OCI-LY3 (cell line): Measurements from ENCODE around the gene TNP1.

Experiments
- H2AFZ ChIP-seq: fragments of 200-600, 300-600 bp; shearing (Covaris generic); 2 replicates; pipeline ENCODE4 v1.6.0; 2014; ENCODE audit warnings: antibody characterized with exemption, low read depth, low read length
- H3K27ac ChIP-seq: fragments of 200-600, 300-600 bp; sonication (generic); 2 replicates; pipeline ENCODE4 v1.5.1; 2014; ENCODE audit warnings: mild to moderate bottlenecking, low read length, moderate library complexity, mixed read lengths
- H3K27me3 ChIP-seq: fragments of 200-600, 300-600 bp; sonication (generic); 2 replicates; pipeline ENCODE4 v1.6.1; 2014; ENCODE audit warnings: low read depth, low read length, mixed read lengths
- H3K36me3 ChIP-seq: fragments of 200-600, 300-600 bp; sonication (generic); replicated peaks from 2 replicates; pipeline ENCODE3; 2014; ENCODE audit warnings: low read depth, low read length, mixed read lengths
- H3K4me1 ChIP-seq: fragments of 300-600, 200-600 bp; sonication (generic); 2 replicates; pipeline ENCODE4 v1.6.1; 2014; ENCODE audit warnings: low read length, mixed read lengths
- H3K4me2 ChIP-seq: fragments of 200-600, 300-600 bp; sonication (generic); 2 replicates; pipeline ENCODE4 v1.6.1; 2014; ENCODE audit warnings: low read length, mixed read lengths
- H3K4me3 ChIP-seq: fragments of 300-600, 200-600 bp; sonication (generic); 2 replicates; pipeline ENCODE4 v1.5.1; 2014; ENCODE audit warnings: antibody characterized with exemption, mild to moderate bottlenecking, low read length, moderate library complexity
- H3K79me2 ChIP-seq: fragments of 300-600, 200-600 bp; shearing (Covaris generic); 2 replicates; pipeline ENCODE4 v1.6.1; 2014; ENCODE audit warnings: mild to moderate bottlenecking, low read length, mixed read lengths
- H3K9ac ChIP-seq: fragments of 300-600, 200-600 bp; shearing (Covaris generic); 2 replicates; pipeline ENCODE4 v1.6.0; 2014; ENCODE audit warnings: mild to moderate bottlenecking, low read length, moderate library complexity
- H3K9me3 ChIP-seq: fragments of 200-600, 300-600 bp; shearing (Covaris generic); 2 replicates; pipeline ENCODE4 v1.6.1; 2014; ENCODE audit warnings: low read length, mixed read lengths; ENCODE audit not compliant: insufficient read depth
- H4K20me1 ChIP-seq: fragments of 200-600, 300-600 bp; sonication (generic); 2 replicates; pipeline ENCODE4 v1.6.1; 2016; ENCODE audit warnings: low read length, mixed read lengths; ENCODE audit not compliant: insufficient read depth
- EZH2phosphoT487 ChIP-seq: fragments of 200-600 bp; shearing (Covaris generic); IDR thresholded peaks from 2 replicates; pipeline ENCODE4 v1.6.1; 2018; ENCODE audit warnings: antibody characterized with exemption, mixed run types, low read depth
- TF ChIP-seq, protein P1 (sequence below): fragments of 200-600, 300-600 bp; sonication (generic); IDR thresholded peaks from 2 replicates; pipeline ENCODE4 v1.5.1; 2014; ENCODE audit warnings: antibody characterized with exemption, low read length, low read depth

TNP1 gene

DNA sequence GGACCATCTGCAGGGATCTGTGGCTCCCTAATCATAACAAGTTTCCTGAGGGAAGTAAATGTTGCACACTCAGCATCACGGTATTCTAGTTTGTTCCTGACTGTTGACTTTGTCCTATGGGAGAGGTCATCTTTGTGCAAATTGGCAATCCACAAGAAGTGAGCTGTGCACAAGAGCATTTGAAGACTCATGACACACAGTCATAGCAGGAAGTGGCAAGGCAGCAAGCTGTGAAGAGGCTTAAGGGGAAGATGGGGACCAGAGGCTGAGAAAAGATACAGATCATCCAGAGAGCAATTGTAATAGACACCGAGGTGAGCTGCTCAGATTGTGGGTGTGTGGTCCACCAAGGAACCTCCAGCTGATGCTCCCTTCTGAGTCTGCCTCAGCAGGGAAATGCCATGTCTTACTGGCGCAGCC is 2.7 kb downstream of the TNP1 start:
- TF ChIP-seq EZH2phosphoT487 = no peak
- TF ChIP-seq, protein P1, sequence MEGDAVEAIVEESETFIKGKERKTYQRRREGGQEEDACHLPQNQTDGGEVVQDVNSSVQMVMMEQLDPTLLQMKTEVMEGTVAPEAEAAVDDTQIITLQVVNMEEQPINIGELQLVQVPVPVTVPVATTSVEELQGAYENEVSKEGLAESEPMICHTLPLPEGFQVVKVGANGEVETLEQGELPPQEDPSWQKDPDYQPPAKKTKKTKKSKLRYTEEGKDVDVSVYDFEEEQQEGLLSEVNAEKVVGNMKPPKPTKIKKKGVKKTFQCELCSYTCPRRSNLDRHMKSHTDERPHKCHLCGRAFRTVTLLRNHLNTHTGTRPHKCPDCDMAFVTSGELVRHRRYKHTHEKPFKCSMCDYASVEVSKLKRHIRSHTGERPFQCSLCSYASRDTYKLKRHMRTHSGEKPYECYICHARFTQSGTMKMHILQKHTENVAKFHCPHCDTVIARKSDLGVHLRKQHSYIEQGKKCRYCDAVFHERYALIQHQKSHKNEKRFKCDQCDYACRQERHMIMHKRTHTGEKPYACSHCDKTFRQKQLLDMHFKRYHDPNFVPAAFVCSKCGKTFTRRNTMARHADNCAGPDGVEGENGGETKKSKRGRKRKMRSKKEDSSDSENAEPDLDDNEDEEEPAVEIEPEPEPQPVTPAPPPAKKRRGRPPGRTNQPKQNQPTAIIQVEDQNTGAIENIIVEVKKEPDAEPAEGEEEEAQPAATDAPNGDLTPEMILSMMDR = no peak
- H3K36me3 ChIP-seq = no peaks in the 10 kb centered on the region
- H3K9ac ChIP-seq = no peak overlapping the region
- no peaks in the 10 kb centered on the region for H3K9me3 ChIP-seq
- H2AFZ ChIP-seq = no peak overlapping the region
- H3K27ac ChIP-seq = no peak overlapping the region
- no peak overlapping the region for H3K4me3 ChIP-seq
- H4K20me1 ChIP-seq = no peaks in the 10 kb centered on the region
- no peaks in the 10 kb centered on the region; the same call in 1 of the 2 replicates for H3K4me1 ChIP-seq
- H3K27me3 ChIP-seq = no peaks in the 10 kb centered on the region
- no peak overlapping the region for H3K4me2 ChIP-seq
- H3K79me2 ChIP-seq = no peaks in the 10 kb centered on the region

DNA sequence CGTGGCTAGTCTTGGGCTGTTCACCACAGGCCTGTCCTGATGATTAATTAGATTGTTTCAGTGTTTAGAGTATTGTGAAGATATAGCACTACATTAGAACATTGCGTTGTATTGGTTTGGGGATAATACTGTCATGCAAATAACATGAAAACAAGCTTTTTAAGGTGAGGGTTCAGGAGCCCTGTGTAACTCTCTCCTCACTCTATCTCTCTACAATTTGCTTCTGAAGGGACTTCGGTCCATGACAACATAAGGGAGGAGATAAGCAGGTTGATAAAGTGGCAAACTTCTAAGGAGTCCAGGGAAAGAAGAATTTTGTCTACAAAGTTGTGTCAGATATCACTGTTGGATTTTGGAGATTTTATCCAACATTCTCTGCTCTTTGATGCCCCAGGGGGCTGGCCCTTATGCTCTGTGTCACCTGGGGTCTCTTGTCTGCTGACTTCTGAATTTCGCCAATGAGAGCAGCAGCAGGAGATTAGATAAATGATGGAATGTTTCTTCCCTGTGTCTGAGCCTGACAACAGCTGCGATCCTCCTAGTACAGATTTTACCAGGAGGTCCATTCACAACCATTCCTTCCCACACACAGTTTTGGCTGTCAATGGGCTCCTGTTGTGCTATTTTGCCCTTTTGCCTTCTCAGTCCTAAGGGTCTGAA is 3.3 kb downstream of the TNP1 start:
- Histone ChIP-seq H3K79me2 (no peaks in the 10 kb centered on the region), H3K9ac (no peak overlapping the region)

DNA sequence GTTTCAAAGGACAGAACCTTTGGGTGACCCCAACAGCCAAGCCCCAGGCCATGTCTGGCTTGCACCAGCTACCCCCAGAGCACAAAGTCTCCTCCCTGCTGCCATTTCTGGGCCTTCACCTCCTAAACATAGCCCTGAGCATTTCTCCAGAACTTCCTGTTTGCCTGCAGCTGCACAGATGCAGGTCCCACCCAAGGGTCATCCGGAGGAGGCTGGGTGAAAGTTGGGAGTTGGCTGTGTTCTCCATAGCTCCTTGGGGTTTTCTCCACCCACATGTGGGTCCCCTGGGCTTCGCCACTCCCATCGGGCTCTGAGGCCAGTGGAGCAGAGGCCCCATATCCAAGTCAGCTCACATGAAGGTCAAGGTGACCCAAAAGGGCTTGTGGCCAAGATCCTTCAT is 4.3 kb downstream of the TNP1 start:
- H4K20me1 ChIP-seq = no peaks in the 10 kb centered on the region
- H3K79me2 ChIP-seq = no peaks in the 10 kb centered on the region
- H3K4me2 ChIP-seq = no peak overlapping the region
- no peak overlapping the region for H3K4me3 ChIP-seq
- H3K9ac ChIP-seq = no peak overlapping the region
- no peak overlapping the region for H2AFZ ChIP-seq
- H3K27ac ChIP-seq = no peak overlapping the region
- no peaks in the 10 kb centered on the region for H3K27me3 ChIP-seq
- TF ChIP-seq, protein P1 = no peak
- TF ChIP-seq EZH2phosphoT487 = no peak
- no peaks in the 10 kb centered on the region for H3K9me3 ChIP-seq
- no peaks in the 10 kb centered on the region for H3K36me3 ChIP-seq
- H3K4me1 ChIP-seq = no peaks in the 10 kb centered on the region; the same call in 1 of the 2 replicates

More for the DNA sequence above, 3.3 kb downstream of the TNP1 start:
- Histone ChIP-seq H3K4me3 (no peak overlapping the region), H3K9me3 (no peaks in the 10 kb centered on the region), H3K4me1 (no peaks in the 10 kb centered on the region; the same call in 1 of the 2 replicates), H3K36me3 (no peaks in the 10 kb centered on the region), H3K27me3 (no peaks in the 10 kb centered on the region), H4K20me1 (no peaks in the 10 kb centered on the region), H2AFZ (no peak overlapping the region), H3K27ac (no peak overlapping the region), H3K4me2 (no peak overlapping the region)
- TF ChIP-seq, protein P1 = no peak
- no peak for TF ChIP-seq EZH2phosphoT487

DNA sequence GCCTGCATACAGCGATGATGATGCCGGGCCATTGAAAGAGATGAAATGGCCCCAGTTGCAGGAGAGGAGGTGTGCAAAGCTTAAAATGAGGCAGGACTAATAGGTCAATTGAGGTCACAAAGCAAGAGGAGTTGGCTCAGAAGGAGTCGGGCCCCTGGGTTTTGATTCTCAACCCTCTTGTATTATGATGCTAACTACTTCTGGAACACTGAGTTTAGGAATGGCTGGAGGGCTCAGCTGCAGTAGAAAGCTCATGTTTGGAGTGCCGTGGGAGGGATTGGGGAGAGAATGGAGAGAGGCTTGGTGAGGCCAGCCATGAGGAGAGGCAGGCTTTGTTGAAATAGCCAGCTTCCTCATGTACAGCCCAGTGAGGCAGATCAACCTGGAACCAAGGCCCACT is 4.8 kb downstream of the TNP1 start:
- H3K27me3 ChIP-seq = no peaks in the 10 kb centered on the region
- TF ChIP-seq, protein P1 = no peak
- no peak for TF ChIP-seq EZH2phosphoT487
- H4K20me1 ChIP-seq = no peaks in the 10 kb centered on the region
- H3K9ac ChIP-seq = no peak overlapping the region
- no peaks in the 10 kb centered on the region for H3K9me3 ChIP-seq
- H2AFZ ChIP-seq = no peak overlapping the region
- H3K4me2 ChIP-seq = no peak overlapping the region
- H3K4me3 ChIP-seq = no peak overlapping the region
- H3K4me1 ChIP-seq = no peaks in the 10 kb centered on the region; the same call in 1 of the 2 replicates
- H3K79me2 ChIP-seq = no peaks in the 10 kb centered on the region
- H3K27ac ChIP-seq = no peak overlapping the region
- H3K36me3 ChIP-seq = no peaks in the 10 kb centered on the region
